ENCODE measurements around the gene TMEM108.

The TMEM108 gene

DNA sequence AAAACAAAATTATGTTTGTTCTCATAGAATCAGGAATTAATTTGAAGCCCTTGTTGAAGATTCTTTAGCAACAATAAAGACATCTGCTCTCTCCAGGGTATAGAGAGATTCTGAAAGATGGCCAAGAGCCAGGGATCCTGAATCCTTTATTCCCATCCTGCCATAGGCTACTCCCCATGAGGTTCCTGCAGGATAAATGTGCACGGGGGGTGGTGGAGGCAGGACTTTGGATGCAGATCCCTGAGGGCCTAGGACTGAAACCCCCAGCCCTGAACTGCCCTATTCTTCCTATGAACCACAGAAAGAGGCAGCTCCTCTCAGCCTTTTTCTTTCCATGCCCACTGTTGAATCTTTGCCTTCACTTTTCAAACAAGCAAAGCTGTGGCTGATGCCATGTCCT, 17.1 kb downstream of the TMEM108 start:
- no peak for DNase-seq

- no peak for DNase-seq
Observed at GRCh38 chr3:133058243-133058642, 20.1 kb downstream of the TMEM108 start.

GRCh38 chr3:133058831-133059230, 20.6 kb downstream of the TMEM108 start:
- no peak for DNase-seq

- DNase-seq: no peak
Observed at GRCh38 chr3:133065193-133065961, 27.2 kb downstream of the TMEM108 start.

DNA sequence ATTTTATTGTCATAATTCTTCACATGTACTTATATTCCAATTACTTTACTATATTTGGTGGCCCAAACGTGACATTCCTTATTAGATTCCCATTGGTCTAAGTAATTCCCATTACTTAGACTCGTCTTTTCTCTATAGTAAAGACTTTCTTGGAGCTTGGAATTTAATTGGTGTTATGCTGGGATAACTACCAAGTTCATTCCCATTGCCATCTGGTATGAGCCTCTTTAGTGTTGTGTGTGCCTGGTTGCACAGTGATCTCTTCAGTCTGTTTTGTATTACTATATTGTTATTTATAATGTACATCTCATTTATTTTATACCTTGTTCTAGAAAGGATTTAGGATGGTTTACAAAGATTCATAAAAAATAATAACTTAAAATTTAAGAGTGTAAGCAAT, 27.8 kb downstream of the TMEM108 start:
- DNase-seq: no peak

DNA sequence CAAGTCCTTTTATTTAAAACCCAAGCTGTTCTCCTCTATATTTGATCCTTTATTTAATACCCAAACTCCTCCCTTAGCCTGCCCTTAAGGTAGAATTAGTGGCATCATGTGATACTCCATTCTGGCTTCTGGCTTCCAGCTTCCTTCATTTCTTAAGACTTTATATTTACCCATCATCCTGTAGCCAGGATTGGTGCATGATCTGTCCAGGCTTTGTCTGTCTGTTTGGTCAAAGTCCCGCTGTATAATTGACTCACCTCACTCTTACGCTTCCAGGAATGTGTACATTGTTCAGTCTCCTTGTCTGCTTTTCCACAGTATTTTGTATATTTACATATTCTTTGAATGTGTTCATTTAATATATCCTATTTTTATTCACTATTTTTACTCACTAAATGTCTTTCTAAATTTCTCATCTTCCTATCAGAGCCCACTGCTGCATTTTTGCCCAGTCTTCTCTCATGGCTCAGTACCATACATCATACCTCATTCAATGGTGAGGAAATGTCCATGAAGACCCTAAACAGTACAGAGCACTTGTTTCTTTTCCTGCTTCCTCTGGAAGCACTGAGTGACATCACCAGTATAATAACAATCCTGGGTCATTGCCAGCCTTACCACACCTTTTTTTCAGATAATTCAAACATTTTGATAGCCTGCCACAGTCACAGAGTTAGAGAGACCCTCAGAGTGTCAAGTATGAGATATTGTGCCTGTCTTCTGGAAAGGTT, 31.5 kb downstream of the TMEM108 start:
- no peak for DNase-seq

- no peak for DNase-seq
Observed at GRCh38 chr3:133074977-133075376, 36.8 kb downstream of the TMEM108 start.

- no peak for DNase-seq
Observed at GRCh38 chr3:133077688-133078087, 39.5 kb downstream of the TMEM108 start.

DNA sequence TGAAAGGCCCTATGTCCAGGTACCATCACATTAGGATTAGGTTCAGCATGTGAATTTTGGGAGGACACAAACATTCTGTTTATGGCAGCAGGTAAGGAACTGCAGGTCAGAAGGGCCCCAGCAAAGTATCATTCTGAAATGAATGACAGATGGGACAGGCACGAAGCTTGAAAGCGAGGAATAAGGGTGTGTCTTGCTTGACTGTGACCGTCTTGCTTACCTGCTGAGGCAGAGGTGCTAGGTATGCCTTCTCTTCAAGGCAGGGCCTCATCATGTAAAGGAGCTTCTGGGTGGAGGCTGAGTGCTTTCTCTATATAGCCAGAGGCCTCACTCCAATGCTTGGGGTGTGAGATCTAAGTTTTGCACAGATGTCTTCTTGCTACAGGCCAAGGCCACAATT, 41.4 kb downstream of the TMEM108 start:
- no peak for DNase-seq

DNA sequence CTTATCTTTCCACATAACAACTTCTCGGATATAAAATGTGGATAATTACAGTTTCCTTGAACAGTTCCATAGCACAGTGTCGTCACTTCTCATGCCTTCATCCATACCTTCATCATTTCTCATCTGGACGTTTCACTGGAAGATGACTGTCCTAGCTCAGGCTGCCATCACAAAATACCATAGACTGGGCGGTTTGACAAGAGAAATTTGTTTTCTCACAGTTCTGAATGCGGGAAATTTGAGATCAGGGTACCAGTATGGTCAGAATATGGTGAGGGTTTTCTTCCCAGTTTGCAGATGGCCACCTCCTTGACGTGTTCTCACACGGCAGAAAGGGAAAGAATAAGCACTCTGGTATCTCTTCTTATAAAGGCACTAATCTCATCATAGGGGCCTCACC, 42.8 kb downstream of the TMEM108 start:
- DNase-seq: no peak

DNA sequence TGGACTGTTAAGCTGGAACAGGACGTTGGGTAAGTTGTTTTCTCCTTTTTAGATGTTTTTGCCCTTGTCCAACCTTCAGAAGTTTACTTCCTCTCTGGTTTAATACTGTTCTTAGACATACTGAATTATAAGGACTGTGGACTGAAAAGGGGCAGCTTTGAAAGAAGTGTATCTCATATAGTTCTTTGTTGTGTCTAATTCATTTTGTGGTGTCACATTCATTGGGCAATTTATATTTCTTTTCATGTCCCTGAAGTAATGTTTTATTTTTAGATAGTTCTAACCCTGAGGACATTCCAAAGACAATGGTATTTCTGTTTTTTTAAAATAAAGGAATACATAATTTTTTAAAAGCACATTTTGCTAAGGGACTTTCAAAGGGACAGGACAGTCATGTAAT, 45.2 kb downstream of the TMEM108 start:
- no peak for DNase-seq

DNA sequence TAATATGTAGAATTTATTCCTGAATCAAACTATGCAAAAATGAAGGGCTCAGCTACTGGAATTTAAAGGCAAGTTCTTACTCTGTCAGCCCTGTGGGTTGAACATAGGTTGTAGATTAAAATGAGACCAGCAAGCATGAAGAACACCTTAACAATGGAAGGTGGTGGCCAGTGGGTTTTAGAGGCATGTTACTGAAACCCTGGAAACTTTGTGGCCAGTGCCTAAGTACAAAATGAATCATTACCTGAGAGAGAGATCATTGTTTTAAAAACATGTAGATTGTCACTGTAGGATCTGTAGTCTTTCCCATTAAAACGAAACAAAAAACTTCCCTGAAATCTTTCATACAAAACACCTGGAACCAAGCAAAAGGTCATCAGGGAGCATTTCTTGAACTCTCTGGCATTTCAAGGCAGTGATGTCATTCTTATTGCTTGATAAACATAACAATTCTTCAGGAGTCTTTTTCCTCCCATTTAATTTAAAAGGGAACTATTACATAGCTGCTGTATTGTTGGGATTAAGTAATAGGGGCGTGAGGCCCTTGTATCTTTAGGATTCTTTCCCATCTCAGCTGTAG, 51.8 kb downstream of the TMEM108 start:
- DNase-seq: no peak

DNA sequence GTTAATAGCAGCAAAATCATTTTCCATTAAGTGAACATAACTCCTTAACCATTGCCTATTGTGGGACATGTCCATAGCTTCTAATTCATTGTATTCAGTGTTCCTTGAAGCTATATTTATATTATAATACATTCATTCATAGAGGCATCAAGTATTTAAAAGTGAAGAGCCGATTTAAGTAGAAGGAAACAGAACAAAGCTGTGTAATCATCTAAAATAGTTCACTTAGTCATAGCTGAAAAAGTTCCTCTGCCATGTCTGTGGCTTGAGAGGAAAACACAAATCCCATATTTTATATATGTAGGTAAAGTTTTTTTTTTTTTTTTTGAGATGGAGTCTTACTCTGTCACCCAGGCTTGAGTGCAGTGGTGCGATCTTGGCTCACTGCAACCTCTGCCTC, 54.5 kb downstream of the TMEM108 start:
- DNase-seq: no peak

DNA sequence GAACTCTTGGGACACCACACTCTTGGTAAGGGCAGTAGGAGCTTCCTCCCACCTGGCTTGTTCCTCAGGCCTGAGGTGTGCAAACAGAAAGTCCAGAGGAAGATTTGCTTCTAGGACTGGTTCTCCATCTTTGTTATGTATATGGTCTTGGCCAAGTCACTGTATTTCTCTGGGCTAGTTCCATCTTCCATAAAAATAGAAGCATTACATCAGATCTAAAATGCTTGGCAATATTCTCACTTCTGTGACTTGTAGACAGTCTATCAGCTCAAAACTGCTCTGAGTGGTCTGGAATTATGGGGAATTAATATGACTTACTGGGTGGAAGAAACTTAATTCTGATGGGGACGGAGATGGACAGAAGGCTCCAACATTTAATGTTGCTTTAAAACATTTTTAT, 55.2 kb downstream of the TMEM108 start:
- DNase-seq: no peak

DNA sequence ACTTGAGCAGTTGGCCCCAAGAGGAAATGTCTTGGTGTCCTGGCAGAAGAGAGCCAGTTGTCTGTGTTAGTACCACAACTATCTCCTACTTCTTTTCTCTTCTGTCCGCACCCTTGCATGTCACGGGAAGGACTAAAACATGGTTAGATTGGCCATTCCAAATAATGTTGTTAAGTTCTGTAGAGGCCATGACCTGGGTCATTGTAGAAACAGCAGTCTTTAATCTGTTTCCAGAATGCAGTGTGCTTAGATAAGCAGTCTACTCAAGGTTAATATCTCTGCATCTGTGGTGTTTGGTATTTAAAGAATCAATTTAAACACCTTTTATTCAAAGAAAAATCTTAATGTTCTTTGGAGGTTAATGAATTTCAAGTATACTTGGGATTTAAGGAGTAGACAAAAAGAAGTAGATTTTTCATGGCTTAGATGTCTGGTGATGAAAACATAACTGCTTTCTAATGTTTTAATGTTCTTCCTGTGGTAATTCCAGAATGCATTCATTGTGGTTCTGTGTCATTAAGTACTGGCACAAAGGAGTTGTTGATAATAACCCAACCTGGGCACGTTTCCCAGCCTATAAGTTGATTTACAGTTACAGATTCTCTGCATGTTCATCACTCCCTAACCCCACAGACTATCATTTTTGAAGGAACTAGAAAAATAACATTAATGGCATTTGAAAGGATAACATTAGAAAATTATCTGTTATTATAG, 58.9 kb downstream of the TMEM108 start:
- DNase-seq: no peak

- no peak for DNase-seq
Observed at GRCh38 chr3:133103706-133104105, 65.5 kb downstream of the TMEM108 start.

DNA sequence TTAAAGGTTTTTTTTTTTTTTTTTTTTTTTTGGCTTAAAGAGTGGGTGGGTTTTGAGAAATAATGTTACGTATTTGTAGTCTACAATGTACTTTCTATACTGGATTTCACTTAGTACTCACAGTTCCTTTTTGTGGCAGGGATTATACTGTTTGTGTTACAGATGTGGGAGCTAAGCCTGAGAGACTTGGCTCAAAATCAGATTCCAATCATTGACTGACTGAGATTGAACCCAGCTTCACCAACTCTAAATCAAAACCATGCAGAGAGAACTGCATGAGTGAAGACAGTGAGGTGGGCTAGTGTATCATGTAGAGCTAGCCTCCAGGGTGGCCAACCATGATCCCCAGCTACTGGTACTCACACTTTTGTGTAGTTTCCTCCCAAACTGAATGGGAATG, 68.0 kb downstream of the TMEM108 start:
- no peak for DNase-seq

- no peak for DNase-seq
Observed at GRCh38 chr3:133112666-133113065, 74.5 kb downstream of the TMEM108 start.

DNA sequence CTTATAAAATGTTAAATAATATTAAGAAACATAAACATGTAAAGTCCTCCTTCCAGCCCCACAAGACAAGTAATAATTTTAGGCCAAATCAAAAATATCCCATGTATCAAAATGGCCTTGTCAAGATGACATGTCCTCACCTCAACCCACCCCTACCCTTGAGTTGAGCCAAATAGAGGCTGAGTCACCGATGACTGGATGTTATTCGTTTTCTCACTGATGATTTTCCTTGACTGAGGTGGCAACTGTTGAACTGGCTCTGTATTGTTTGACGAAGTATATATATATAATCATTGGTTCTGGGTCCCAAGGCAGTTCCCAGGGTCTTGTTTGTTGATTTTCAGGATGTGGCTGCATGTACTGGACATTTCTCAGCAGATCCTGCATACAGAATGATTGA, 75.3 kb downstream of the TMEM108 start:
- no peak for DNase-seq

GRCh38 chr3:133113927-133114597, 75.9 kb downstream of the TMEM108 start:
- DNase-seq: no peak

DNA sequence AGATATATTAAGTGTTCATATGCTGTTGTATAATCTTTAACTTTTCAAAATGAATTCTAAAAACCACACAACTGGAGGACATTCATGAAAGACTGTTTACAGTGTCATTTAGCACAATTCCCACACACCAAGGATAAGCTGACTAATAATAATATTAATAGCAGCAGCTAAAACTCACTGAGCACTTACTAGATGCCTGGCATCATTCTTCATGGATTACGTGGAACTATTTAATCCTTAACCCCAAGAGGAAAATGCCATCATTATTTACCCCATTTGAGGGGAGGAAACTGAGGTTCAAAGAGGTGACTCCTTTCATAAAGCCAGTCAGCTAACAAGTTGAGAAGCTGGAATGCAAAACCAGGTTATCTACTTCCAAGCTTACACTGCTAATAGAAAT, 77.0 kb downstream of the TMEM108 start:
- no peak for DNase-seq

DNA sequence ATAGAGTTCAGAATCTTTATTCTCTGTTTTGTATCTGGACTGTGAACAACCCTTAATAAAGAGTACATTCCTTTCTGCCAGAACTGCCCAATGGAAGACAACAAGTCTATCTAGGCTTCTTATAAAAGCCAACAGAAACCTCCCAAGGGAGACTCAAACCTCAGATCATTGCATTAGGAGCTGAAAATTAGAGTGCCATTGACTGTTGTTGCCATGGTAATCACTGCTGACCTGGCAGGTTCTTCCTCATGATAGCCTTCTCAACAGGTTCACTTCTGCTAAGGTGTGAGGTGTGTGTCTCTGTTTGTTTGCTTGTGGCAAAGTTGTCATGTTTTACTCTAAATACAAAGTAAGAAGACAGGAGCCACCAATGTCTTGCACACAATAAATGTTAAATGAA, 79.2 kb downstream of the TMEM108 start:
- no peak for DNase-seq

DNA sequence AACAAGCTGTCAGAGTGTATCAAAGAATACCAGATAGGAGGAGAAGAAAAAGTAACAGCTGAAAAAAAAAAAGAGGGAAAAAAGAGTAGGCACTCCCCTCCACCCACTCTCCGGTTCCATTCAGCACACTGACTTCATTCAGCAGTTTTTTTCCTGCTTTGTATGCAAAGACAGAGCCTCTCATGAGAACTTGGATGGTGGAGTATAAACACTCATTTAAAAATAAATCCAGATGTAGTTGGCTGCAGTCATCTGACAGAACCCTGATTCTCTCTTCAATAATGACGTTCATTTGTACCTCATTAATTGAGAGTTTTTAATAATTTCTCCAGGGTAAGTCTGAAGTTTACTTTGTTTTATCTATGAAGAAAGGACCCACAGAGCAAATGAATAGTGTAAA, 81.0 kb downstream of the TMEM108 start:
- DNase-seq: no peak
